HepG2 (cell line): ENCODE measurements around the gene HAUS5. TPM values are rescaled to one million over a fixed set of nuclear protein-coding genes. Genes with fewer than 3 reads are reported as not detected.
"Not testable (repeated sequence)": the region's sequence is repeated elsewhere in the genome, so short reads cannot be mapped to it uniquely, and the experiment has no call there.

Experiments used
- ATAC-seq: fragments of 200-7000 bp; cut with Tn5 transposase; 3 replicates; pipeline ENCODE4 v1.9.1; 2020; ENCODE audit warnings: mild to moderate bottlenecking, moderate library complexity
- BruUV-seq: library from RNA; stranded (reverse); fragments of 400-500 nt; replicated peaks from 2 replicates; lab custom pipeline; 2021; lab: Mats Ljungman, UMichigan
- CTCF ChIA-PET: fragments of 300-600 bp; formaldehyde crosslinking; extraction: SDS; loops from one replicate; lab custom pipeline; 2021; ENCODE audit warnings: low total read pairs, inconsistent platforms, low intra/inter-chr PET ratio; lab: Yijun Ruan, JAX
- POLR2A ChIA-PET: fragments of 350-600 bp; sonication (Branson Sonifier 250); formaldehyde crosslinking; loops from one replicate; lab custom pipeline; 2020; ENCODE audit warnings: antibody characterized with exemption, inconsistent platforms; lab: Yijun Ruan, JAX
- DNase-seq: peaks from one replicate; pipeline ENCODE4 v3.0.0-alpha.2; 2015; ENCODE audit warnings: low spot score
- FAIRE-seq: peaks from 3 replicates; lab custom pipeline; 2011; peaks lifted over from hg19 to GRCh38; lab: Jason Lieb, UNC
- H2AFZ ChIP-seq: one replicate; pipeline ENCODE4 v1.6.1; 2011; ENCODE audit warnings: low read length, inconsistent platforms
- H3K27ac ChIP-seq: fragments of 300-600 bp; 3 replicates; pipeline ENCODE4 v1.8.0; 2011; ENCODE audit warnings: mixed run types, mild to moderate bottlenecking, mixed read lengths, low read length, inconsistent platforms; ENCODE audit not compliant: insufficient read depth; ENCODE audit errors: extremely low read length
- H3K27me3 ChIP-seq, 2 experiments: fragments of 200-600 bp in 1 of 2; 2 replicates in 1 of 2; 3 replicates in 1 of 2; pipeline versions ENCODE4 v1.6.0 to v1.8.0; 2011; ENCODE audit warnings: low read length in 2 of 2, mild to moderate bottlenecking in 2 of 2, moderate library complexity in 2 of 2, inconsistent platforms in 1 of 2; ENCODE audit not compliant: insufficient read depth in 2 of 2, control insufficient read depth in 1 of 2
- H3K36me3 ChIP-seq, 2 experiments: fragments of 200-600 bp in 1 of 2; replicated peaks in 1 of 2; 2 replicates in 1 of 2; 3 replicates in 1 of 2; pipeline versions ENCODE4 v1.5.1 to v1.8.0; 2011; ENCODE audit warnings: low read length in 2 of 2, inconsistent platforms in 1 of 2; ENCODE audit not compliant: insufficient read depth in 2 of 2, control insufficient read depth in 1 of 2
- H3K4me1 ChIP-seq: 2 replicates; pipeline ENCODE4 v1.5.1; 2012; ENCODE audit warnings: low read length, inconsistent platforms; ENCODE audit not compliant: insufficient read depth
- H3K4me2 ChIP-seq: 2 replicates; pipeline ENCODE4 v1.6.0; 2011; ENCODE audit warnings: low read depth, low read length, inconsistent platforms
- H3K4me3 ChIP-seq, 3 experiments: fragments of 200-600 bp in 1 of 3; sonication (generic), shearing (Covaris generic) in 1 of 3; replicated peaks in 1 of 3; 2 replicates each; pipeline ENCODE4 v1.5.1; 2011 to 2016; ENCODE audit warnings: low read length in 3 of 3, inconsistent platforms in 2 of 3, low read depth in 2 of 3, mild to moderate bottlenecking in 2 of 3, control low read depth in 1 of 3, mixed read lengths in 1 of 3; ENCODE audit not compliant: insufficient read depth in 1 of 3
- H3K79me2 ChIP-seq: one replicate; pipeline ENCODE4 v1.6.1; 2011; ENCODE audit warnings: low read length, inconsistent platforms; ENCODE audit not compliant: insufficient read depth
- H3K9ac ChIP-seq: 2 replicates; pipeline ENCODE4 v1.6.0; 2011; ENCODE audit warnings: mild to moderate bottlenecking, low read depth, low read length, inconsistent platforms; ENCODE audit not compliant: insufficient read depth
- H3K9me3 ChIP-seq: 2 replicates; pipeline ENCODE4 v1.5.1; 2012; ENCODE audit warnings: mild to moderate bottlenecking, low read length
- H4K20me1 ChIP-seq: 2 replicates; pipeline ENCODE4 v1.6.0; 2011; ENCODE audit warnings: inconsistent platforms, mild to moderate bottlenecking, low read length, moderate library complexity; ENCODE audit not compliant: insufficient read depth
- BCL6 ChIP-seq: IDR thresholded peaks from 2 replicates; pipeline ENCODE4 v1.6.1; 2016; ENCODE audit warnings: missing genetic modification reagents, missing compliant biosample characterization
- CBFB ChIP-seq: sonication (generic); formaldehyde crosslinking; IDR thresholded peaks from 2 replicates; pipeline ENCODE4 v1.4.0; 2020; ENCODE audit warnings: missing genetic modification reagents
- FOSL2 ChIP-seq: sonication (generic); formaldehyde crosslinking; IDR thresholded peaks from 2 replicates; pipeline ENCODE4 v1.4.0; 2020; ENCODE audit warnings: missing genetic modification reagents
- HDAC6 ChIP-seq: fragments of 200-600 bp; sonication (generic); IDR thresholded peaks from 2 replicates; pipeline ENCODE4 v1.7.0; 2017; ENCODE audit warnings: mild to moderate bottlenecking, antibody characterized with exemption, low read length, low read depth
- KAT8 ChIP-seq: IDR thresholded peaks from 2 replicates; pipeline ENCODE4 v1.6.1; 2016; ENCODE audit warnings: missing genetic modification reagents, missing compliant biosample characterization
- MEIS2 ChIP-seq: sonication (generic); formaldehyde crosslinking; IDR thresholded peaks from 2 replicates; pipeline ENCODE4 v1.9.0; 2021; ENCODE audit warnings: mild to moderate bottlenecking, missing genetic modification reagents
- MTA3 ChIP-seq: sonication (generic); formaldehyde crosslinking; IDR thresholded peaks from 2 replicates; pipeline ENCODE4 v1.4.0; 2020; ENCODE audit warnings: missing genetic modification reagents
- NFRKB ChIP-seq: fragments of 450-650 bp; IDR thresholded peaks from 2 replicates; pipeline ENCODE4 v1.6.1; 2017
- TCF7L2 ChIP-seq: IDR thresholded peaks from 2 replicates; pipeline ENCODE4 v1.6.1; 2011; ENCODE audit warnings: mild to moderate bottlenecking, low read depth, low read length, moderate library complexity
- ZNF558 ChIP-seq: sonication (generic); formaldehyde crosslinking; IDR thresholded peaks from 2 replicates; pipeline ENCODE4 v1.9.0; 2022; ENCODE audit warnings: mild to moderate bottlenecking, missing genetic modification reagents, borderline replicate concordance
- ZNF572 ChIP-seq: sonication (generic); formaldehyde crosslinking; IDR thresholded peaks from 2 replicates; pipeline ENCODE4 v1.5.1; 2020; ENCODE audit warnings: mild to moderate bottlenecking, missing genetic modification reagents
- ZNF605 ChIP-seq: sonication (generic); formaldehyde crosslinking; IDR thresholded peaks from 2 replicates; pipeline ENCODE4 v1.8.0; 2022; ENCODE audit warnings: mild to moderate bottlenecking, missing genetic modification reagents
- ZNF629 ChIP-seq: sonication (generic); formaldehyde crosslinking; conservative IDR thresholded peaks from 2 replicates; pipeline ENCODE4 v1.5.0; 2020; ENCODE audit warnings: missing genetic modification reagents
- ZNF850 ChIP-seq: sonication (generic); formaldehyde crosslinking; conservative IDR thresholded peaks from 2 replicates; pipeline ENCODE4 v1.9.0; 2021; ENCODE audit warnings: mild to moderate bottlenecking, missing genetic modification reagents
- WGBS: methylation state at CpG from one replicate; pipeline ENCODE4 v1.1.6; 2017; ENCODE audit warnings: low lambda C conversion rate; 5-methylcytosine and 5-hydroxymethylcytosine counted together
- in situ Hi-C: cut with HindIII; loops from 2 replicates; pipeline ENCODE4 v1.10.0; 2017; ENCODE audit warnings: low pct_unique_long_range_greater_than_20kb; ENCODE audit not compliant: extremely low pct_ligation_motif_present
- intact Hi-C: fragments of 100-400 bp; cut with micrococcal nuclease; formaldehyde crosslinking; loops from one replicate; pipeline ENCODE4 v1.10.0; 2022; ENCODE audit not compliant: unreplicated experiment
- polyA plus RNA-seq, 8 experiments: library from polyadenylated mRNA; depleted of rRNA in 3 of 8; stranded (reverse) in 7 of 8; unstranded in 1 of 8; fragments of >200 nt; fragmentation: Illumina TruSeq in 4 of 8; extraction: Trizol in 4 of 8; gene quantifications; 2 replicates each; pipeline versions ENCODE4 v1.2.1 to v1.2.3, GENCODE V29; 2011 to 2016; ENCODE audit warnings: low read depth in 4 of 8, missing spikeins in 1 of 8, mixed read lengths in 1 of 8; ENCODE audit not compliant: insufficient read depth in 1 of 8
- total RNA-seq, 5 experiments: library from RNA; depleted of rRNA; stranded (reverse); fragments of >200 nt; fragmentation: Illumina TruSeq; extraction: Trizol; gene quantifications; 2 replicates each; pipeline ENCODE4 v1.2.3, GENCODE V29; 2016; ENCODE audit warnings: low read depth in 1 of 5
- TF ChIP-seq, protein P1 (sequence below): sonication (generic); formaldehyde crosslinking; IDR thresholded peaks from 2 replicates; pipeline ENCODE4 v1.9.0; 2022; ENCODE audit warnings: missing genetic modification reagents, mild to moderate bottlenecking, borderline replicate concordance
- TF ChIP-seq, protein P2 (sequence below): sonication (generic); formaldehyde crosslinking; IDR thresholded peaks from 2 replicates; pipeline ENCODE4 v1.5.0; 2020; ENCODE audit warnings: mild to moderate bottlenecking, low read depth, missing genetic modification reagents, borderline replicate concordance

HAUS5 gene
- total and polyA plus RNA-seq, 2 of the 13 experiments (the other 11 are each of a cell fraction or from before 2014, with no cell fraction given): 10.3 to 17.7 TPM

DNA sequence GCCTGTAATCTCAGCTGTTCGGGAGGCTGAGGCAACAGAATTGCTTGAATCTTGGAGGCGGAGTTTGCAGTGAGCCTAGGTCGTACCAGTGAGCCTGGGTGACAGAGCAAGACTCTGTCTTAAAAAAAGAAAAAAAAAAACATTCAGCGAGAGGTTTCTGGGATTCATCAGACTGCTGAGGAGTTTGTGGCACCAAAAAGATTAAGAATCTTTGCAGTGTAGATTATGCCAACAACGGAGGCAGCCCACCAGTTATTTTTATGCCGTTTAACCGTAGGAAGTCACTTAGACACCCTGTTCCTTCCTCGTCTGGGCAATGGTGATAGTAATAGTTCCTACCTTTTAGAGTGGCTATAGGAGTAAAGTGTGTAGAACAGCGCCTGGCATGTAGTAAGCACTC is 38.0 kb downstream of the HAUS5 start:
- Histone ChIP-seq H3K9me3 (no peaks in the 10 kb centered on the region), H3K4me1 (peaks cover 40% of the 10 kb centered on the region), H3K9ac (no peak overlapping the region), H3K4me3 (no peak overlapping the region), H3K4me2 (no peak overlapping the region), H4K20me1 (no peaks in the 10 kb centered on the region), H3K27me3 (no peaks in the 10 kb centered on the region; a peak in 1 of 5 replicates), H3K27ac (no peak overlapping the region), H2AFZ (no peak overlapping the region), H3K36me3 (peaks cover 12 to 30% of the 10 kb centered on the region in 2 experiments; a peak in 4 of 5 replicates), H3K79me2 (peaks cover 21% of the 10 kb centered on the region)
- ATAC-seq (no peak), FAIRE-seq (no peak), DNase-seq (no peak)
- in situ Hi-C loops (no loop called here), intact Hi-C loops (no loop called here)
- no TSS peak for BruUV-seq
- no peak for TF ChIP-seq KAT8
- no peak for TF ChIP-seq ZNF850 (CRISPR knock-in tag)
- TF ChIP-seq CBFB (CRISPR knock-in tag): no peak
- no peak for TF ChIP-seq BCL6 (CRISPR knock-in tag)
- no peak for TF ChIP-seq ZNF558 (CRISPR knock-in tag)
- TF ChIP-seq, protein P1, sequence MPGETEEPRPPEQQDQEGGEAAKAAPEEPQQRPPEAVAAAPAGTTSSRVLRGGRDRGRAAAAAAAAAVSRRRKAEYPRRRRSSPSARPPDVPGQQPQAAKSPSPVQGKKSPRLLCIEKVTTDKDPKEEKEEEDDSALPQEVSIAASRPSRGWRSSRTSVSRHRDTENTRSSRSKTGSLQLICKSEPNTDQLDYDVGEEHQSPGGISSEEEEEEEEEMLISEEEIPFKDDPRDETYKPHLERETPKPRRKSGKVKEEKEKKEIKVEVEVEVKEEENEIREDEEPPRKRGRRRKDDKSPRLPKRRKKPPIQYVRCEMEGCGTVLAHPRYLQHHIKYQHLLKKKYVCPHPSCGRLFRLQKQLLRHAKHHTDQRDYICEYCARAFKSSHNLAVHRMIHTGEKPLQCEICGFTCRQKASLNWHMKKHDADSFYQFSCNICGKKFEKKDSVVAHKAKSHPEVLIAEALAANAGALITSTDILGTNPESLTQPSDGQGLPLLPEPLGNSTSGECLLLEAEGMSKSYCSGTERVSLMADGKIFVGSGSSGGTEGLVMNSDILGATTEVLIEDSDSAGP (CRISPR knock-in tag): no peak
- TF ChIP-seq NFRKB: no peak
- TF ChIP-seq ZNF629 (CRISPR knock-in tag): no peak
- TF ChIP-seq MEIS2 (CRISPR knock-in tag): no peak
- TF ChIP-seq, protein P2, sequence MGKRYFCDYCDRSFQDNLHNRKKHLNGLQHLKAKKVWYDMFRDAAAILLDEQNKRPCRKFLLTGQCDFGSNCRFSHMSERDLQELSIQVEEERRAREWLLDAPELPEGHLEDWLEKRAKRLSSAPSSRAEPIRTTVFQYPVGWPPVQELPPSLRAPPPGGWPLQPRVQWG: no peak
- TF ChIP-seq ZNF572 (CRISPR knock-in tag): no peak
- no peak for TF ChIP-seq MTA3 (CRISPR knock-in tag)
- no peak for TF ChIP-seq HDAC6
- TF ChIP-seq TCF7L2: no peak
- TF ChIP-seq FOSL2 (CRISPR knock-in tag): no peak
- no peak for TF ChIP-seq ZNF605
- CTCF ChIA-PET: no interaction called here
- POLR2A ChIA-PET: no interaction called here
- 98% methylated on average over 9 of the region's 9 CpGs for WGBS

DNA sequence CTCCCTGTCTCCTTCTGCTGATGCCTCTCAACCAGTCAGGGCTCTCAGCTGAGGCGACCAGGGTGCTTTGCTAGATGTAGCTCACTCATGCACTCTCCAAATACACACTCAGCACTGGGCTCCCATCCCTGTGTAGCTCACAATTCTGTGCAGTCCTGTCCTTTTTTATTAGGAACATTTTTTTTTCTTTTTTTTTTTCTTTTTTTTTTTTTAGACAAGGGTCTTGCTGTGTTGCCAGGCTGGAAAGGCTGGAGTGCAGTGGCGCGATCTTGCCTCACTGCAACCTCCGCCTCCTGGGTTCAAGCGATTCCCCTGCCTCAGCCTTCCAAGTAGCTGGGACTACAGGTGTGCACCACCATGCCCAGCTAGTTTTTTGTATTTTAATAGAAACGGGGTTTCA is 42.3 kb downstream of the HAUS5 start:
- H3K27ac ChIP-seq, H2AFZ ChIP-seq, BruUV-seq, POLR2A ChIA-PET, in situ Hi-C loops, H3K79me2 ChIP-seq, H3K9me3 ChIP-seq, H4K20me1 ChIP-seq, H3K9ac ChIP-seq, ATAC-seq, H3K27me3 ChIP-seq, intact Hi-C loops, H3K4me2 ChIP-seq, FAIRE-seq, DNase-seq, H3K4me3 ChIP-seq: not testable (repeated sequence)
- CTCF ChIA-PET: interaction anchor here (0.6 kb wide), 1 partner anchor 62 kb away, joined by 3 read pairs; no protein-coding TSS in a partner anchor
- H3K4me1 ChIP-seq: peaks cover 11% of the 10 kb centered on the region
- H3K36me3 ChIP-seq: peaks cover 22 to 48% of the 10 kb centered on the region in 2 experiments
- WGBS: 93% methylated on average over 6 of the region's 6 CpGs
